Amniotic epithelial cell (primary cell): Measurements from ENCODE around the gene CBLN3.
"Not testable (repeated sequence)": the region's sequence is repeated elsewhere in the genome, so short reads cannot be mapped to it uniquely, and the experiment has no call there.

Source experiments
- DNase-seq: peaks from one replicate; pipeline ENCODE4 v3.0.0-alpha.2; 2010; ENCODE audit warnings: low read depth

CBLN3 gene

DNA sequence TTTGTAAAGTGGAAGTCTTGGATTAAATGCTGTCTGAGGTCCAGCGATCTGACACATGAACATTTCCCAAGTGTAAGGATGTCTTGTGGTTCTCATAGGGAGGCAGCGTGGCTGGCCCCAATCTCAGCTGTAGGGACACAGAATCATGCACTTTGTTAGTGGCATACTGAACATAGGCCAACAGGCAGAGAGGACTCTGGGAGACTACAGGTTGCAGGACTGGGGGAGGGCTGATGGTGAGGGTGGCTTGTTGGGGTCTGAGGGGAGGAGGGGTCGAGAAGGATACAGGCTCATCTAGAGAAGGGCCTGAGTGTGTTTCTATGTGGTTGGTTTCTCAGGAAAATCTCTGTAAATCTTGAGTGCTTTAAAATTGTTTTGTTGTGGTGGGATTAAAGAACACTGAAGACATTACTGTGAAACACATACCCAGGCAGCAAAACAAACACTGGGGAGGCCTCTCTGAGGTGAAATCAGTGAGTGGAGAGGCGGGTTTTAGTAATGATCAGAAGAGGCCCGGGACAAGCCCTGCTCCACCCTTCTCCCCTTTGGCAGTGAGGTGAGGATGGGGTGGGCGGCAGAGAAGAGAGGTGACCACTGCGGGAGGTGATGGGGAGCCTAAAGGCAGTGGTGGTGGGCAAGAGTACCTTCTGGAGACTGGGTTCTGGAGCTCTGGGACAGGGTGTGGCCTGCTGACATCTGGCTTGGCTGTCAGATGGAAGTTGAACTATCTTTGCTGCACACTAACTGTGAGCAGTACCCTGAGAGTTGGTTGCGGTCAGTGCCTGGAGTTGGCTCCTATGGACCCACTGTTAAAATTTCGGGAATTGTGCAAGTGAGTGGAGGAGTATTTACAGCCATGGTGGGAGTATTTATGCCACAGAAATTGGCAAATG lies 27.4 kb downstream of the CBLN3 start:
- no peak for DNase-seq

DNA sequence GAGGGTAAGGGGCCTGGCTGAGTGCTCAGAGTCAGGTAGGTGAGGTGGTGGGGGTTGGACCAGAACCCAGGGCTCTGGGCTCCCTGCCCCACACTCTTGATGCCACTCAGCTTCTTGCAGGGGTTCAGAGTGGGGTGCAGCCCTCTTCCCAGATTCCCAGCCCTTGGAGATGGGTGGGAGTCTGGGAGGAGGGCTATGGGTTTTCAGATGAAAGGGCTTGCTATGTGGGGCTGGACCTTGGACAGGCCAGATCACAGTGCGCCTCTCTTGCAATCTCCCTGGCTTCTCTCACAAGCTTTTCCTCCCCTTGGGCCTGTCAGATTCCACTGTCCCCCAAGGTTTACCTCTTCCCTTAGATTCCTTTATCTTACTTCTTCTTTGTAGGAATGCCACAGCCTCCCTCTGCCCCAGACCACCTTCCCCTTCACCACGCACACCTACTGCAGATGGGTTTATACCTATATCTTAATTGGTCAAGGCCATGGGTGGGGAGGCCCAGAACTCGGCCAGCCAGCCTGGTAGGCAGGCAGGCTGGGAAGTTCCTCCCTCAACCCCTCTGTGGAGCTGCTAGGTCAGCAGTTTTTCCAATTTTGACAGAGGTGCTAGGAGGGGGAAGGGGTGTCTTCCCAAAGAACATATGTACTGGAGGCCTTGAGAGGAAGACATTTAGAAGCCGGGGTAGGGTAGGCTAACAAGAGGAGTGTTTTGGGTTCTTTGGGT lies 29.3 kb downstream of the CBLN3 start:
- no peak for DNase-seq

DNA sequence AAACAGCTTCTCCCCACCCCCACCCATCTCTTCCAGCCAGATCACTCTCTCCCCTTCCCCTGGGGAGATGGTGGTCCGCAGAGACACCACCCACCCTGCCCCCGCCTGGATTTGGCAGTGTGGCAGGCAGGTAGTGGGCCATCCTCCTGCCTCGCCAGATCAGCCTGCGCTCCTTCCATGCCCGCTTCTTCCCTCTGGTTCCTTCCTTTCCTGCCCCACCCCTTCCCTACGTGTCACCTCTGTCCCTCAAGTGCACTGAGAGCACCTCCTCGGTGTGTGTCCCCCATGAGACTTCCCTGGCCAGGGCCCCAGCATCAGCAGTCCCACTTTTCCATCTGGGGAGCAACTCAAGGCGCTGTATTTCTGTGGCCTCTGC lies 30.0 kb downstream of the CBLN3 start:
- no peak for DNase-seq

DNA sequence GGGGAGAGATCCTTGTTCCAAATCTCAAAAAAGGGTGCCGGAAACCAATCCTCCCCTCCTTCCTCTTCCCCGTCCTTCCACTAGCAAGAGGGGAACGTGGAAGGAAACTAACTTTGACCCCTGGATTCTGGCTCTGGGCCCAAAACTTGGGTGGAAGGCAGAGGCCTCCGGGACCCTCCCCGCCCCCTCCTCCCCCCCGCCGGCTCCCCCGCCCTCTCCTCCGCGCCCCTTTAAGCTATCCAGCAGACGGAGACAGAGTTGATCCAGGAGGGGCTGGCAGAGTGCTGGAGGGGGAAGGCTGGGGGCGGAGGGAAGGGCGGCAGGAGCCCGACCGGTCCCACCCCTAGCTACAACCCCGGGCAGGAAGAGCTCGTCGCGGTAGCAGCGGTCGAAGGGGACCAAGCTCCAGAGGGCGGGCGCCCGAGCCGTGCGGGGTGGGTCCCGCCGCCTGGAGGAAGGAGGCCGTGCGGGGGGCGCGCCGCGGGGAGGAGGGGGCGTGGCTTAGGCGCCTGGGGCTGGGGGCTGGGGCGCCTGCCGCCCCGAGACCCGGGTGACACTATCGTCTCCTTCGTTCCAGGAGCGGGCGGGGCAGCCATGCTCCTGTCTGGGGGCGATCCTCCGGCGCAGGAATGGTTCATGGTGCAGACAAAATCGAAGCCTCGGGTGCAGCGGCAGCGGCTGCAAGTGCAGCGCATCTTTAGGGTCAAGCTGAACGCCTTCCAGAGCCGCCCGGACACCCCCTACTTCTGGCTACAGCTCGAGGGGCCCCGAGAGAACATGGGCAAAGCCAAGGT lies 30.6 kb downstream of the CBLN3 start, which contains the start of gene NYNRIN:
NYNRIN (plus strand) TSS at position 351 of the 794 bp plus-strand sequence; CDS start at position 595, 244 bp downstream.
- peak; percentile 13 for DNase-seq

- no peak for DNase-seq
Measured at GRCh38 chr14:24398293-24398652, 31.2 kb downstream of the CBLN3 start.

DNA sequence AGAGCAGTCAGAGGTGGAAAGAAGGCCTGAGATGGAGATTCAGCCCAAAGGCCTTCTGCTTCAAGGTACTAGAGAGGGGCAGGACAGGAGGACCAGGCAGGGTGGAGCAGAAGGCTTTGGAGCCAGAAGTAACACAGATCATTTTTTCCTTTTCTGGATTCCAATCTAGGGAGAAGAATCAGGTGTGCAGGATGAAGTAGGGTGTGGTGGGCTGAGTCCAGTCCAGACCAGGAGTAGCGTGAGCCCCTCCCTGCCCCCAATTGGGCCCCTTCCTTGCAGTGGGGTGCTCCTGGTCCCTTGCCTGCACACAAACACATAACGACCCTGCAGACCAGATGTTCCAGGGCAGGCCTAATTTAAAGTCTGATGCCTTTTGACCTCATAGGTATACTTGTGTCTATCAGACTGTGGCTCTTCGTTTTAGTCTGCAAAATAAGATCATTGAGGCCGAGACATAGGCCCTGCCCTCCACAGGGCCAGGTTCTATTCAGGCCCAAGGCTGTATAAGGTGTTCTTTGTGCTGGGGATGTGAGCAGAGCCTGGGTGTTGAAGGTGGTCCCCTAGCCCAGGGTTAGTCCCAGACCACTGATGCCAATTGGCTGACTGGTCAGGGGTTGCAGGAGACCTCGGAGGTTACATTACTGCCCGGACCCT lies 31.7 kb downstream of the CBLN3 start:
- no peak for DNase-seq

GRCh38 chr14:24395609-24396582 lies 33.6 kb downstream of the CBLN3 start:
- DNase-seq = peak; percentile 18

GRCh38 chr14:24394275-24394674 lies 35.2 kb downstream of the CBLN3 start:
- DNase-seq = no peak

DNA sequence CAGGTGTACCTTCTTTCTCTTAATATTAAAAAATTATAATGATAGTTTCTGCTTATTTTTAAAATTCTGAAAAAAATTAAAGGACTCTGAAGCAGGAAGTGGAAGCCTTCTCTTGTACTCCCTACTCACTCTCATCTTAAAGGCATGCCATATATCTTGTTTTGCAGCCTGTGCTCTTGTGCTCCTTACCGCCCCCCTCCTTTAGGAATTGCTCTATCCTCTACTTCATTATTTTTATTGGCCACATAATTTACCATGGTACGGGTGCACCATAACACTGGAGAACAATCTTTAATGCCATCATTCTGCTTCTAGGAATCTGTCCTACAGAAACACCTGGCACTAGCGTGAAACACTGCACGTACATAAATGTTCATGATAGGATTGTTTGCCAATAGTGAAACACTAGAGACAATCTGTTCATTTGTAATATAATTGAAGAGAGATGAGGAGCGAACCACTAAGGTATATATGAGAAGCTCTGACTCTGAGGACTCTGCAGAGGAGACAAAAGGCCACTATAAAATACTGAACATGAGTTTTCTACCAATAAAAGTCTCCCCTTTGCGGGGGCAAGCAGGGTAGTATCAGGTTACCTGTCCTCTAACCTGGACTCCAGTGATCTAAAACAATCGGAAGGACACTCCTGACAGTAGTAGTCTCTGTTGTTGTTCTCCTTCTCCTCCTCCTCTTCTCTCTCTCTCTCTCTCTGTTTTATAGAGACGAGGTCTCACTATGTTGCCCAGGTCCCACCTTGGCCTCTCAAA lies 37.0 kb downstream of the CBLN3 start:
- DNase-seq = peak; percentile 82

GRCh38 chr14:24390701-24391468 lies 38.6 kb downstream of the CBLN3 start:
- no peak for DNase-seq

DNA sequence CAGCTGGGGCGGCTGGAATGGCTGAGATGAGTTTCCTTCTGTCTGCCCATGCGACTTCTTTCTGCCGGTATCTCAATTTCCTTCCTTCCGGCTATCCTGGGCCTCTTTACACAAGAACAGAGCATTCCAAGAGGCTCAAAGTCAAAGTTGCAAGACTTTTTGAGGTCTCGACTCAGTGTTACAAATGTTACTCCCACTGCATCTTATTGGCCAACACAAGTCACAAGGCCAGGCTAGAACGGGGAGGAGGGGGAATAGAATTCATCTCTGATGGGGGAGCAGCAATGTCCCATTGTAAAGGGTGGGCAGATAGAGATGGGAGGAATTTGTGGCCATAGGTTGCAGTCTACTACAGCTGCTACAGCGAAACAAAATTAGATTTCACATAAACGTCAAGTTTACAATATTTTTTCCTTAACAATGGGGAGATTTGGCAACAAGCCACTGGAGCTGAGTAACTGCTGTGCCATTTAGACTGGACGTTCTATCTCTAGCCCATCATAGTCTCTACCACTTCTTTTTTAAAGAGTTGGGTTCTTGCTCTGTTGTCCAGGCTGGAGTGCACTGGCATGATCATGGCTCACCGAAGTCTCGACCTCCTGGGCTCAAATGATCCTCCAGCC lies 40.1 kb downstream of the CBLN3 start:
- DNase-seq = peak; percentile 92

DNA sequence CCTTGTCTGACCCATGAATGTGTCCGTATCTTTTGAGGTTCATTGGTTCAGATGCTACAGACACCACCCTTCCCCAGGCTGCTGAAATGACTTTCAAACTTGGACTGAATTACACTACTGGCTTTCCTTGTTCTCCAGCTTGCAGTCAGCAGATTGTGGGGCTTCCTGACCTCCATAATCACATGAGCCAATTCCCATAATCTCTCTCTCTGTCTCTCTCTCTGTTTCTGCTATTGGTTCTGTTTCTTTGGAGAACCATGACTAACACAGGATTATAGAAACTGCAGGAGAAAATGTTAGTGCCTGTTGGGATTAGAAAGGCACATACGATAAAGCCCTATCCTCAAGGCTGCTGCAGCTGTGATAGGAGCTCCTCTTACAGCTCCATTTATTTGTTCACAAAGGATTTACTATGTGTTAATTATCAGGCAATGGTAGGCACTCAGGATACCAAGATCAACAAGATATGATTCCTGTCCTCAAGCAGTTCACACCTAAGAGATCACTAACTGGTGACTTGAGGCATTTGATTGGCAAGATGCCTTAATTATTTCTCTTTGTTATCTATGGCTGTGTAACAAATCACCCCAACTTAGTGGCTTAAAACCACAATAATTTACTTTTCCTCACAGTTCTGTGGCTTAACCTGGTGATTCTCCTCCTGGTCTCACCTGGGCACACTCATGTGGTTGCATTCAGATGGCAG lies 40.8 kb downstream of the CBLN3 start:
- DNase-seq = peak; percentile 34

DNA sequence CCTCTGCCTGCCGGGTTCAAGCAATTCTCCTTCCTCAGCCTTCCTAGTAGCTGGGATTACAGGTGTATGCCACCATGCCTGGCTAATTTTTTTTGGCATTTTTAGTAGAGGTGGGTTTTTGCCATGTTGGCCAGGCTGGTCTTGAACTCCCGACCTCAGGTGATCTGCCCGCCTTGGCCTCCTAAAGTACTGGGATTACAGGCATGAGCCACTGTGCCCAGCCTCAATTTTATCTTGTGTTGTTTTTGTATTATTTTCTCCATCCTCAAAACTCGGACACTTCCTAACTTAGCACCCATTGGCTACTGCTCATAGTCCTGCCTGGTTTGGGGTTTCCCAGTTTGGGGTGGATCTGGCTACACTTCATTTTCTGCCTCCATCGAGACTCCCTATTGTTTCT lies 41.9 kb downstream of the CBLN3 start:
- DNase-seq = not testable (repeated sequence)

GRCh38 chr14:24387009-24387345 lies 42.5 kb downstream of the CBLN3 start:
- DNase-seq = no peak

DNA sequence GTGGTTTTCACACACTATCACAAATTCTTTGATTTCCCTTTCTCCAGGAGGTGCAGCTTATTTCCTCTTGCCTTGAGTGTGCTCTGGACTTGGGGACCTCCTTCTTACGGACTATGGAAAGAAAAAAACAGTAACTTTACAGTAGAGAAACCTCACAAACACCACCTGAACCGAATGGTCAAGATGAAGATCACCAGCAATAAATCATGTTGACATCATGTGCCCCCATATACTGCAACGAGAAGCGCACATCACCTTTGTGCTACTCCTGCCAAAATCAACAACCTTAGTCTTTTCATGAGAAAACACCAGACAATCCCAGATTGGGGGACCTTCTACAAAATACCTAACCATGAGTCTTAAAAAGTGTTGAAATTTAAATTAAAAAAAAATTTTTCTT lies 43.9 kb downstream of the CBLN3 start:
- DNase-seq = no peak

DNA sequence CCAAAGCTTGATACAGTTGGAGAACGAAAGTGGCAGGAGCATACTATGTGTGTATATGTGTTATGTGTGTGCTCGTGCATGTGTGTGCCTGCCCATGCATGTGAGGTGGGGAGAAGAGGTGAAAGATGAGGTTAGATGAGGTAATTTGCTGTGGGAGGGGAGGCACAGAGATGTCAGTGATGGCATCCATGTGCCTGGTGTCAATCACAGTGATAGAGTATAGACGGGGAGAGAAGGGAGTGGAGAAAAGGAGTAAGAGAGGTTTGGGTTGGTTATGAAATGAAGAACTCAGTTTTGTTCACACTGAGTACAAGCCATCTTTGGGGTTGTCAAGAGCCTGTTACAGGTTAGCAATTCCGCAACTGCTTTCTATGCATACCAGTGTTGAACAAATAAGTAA lies 45.3 kb downstream of the CBLN3 start:
- no peak for DNase-seq

DNA sequence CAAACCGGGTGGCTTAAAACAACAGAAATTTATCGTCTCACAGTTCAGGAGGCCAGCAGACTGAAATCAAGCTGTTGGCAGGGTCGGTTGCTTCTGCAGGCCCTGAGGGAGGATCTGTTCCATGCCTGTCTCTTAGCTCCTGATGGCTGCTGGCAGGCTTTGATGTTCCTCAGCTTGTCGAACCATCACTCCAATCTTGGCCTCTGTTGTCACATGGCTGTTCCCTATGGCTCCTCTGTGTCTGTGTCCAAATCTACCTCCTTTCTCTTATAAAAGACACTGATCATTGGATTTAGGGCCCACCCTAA lies 47.5 kb downstream of the CBLN3 start:
- DNase-seq = no peak

- no peak for DNase-seq
Measured at GRCh38 chr14:24381363-24382063, 48.0 kb downstream of the CBLN3 start.
